Measurements from ENCODE around the gene C1QTNF6.

The C1QTNF6 gene

GRCh38 chr22:37132773-37133172, 55.3 kb downstream of the C1QTNF6 start:
- Histone ChIP-seq H3K9me3 (ENCODE audit: control insufficient read depth, insufficient read depth, low read depth, low read length) (no peaks in the 10 kb centered on the region), H3K4me3 (ENCODE audit: low read depth, low read length) (no peak overlapping the region), H3K4me1 (ENCODE audit: control insufficient read depth, insufficient read depth, low read length) (no peaks in the 10 kb centered on the region), H3K27ac (ENCODE audit: extremely low read depth, low read depth, low read length) (no peak overlapping the region), H3K36me3 (ENCODE audit: control insufficient read depth in 2 of 2, insufficient read depth in 1 of 2, low read length in 2 of 2) (no peaks in the 10 kb centered on the region)
- CTCF ChIA-PET: interaction anchor here (0.6 to 1.9 kb wide), 2 partner anchors 13 to 87 kb away, joined by 4 to 9 read pairs; no protein-coding TSS in a partner anchor
- TF ChIP-seq ZNF280C (tag by site-specific recombination; IDR thresholded peaks at IDR 0.05) (no peak), ZNF280D (tag by site-specific recombination; IDR thresholded peaks at IDR 0.05) (0 out of 2 replicates have a peak, but pooled peaks have one; percentile 55), SCRT1 (tag by site-specific recombination; IDR thresholded peaks at IDR 0.05; ENCODE audit: borderline replicate concordance) (no peak), WT1 (tag by site-specific recombination; IDR thresholded peaks at IDR 0.05) (no peak), BCL11B (tag by site-specific recombination; IDR thresholded peaks at IDR 0.05; ENCODE audit: low read depth) (no peak), ZNF121 (tag by site-specific recombination; IDR thresholded peaks at IDR 0.05) (no peak)
- POLR2A ChIA-PET: interaction anchor here (0.6 kb wide), 1 partner anchor 13 kb away, joined by 4 read pairs; no protein-coding TSS in a partner anchor
